ENCODE measurements around the gene ATP5F1A.
"Not testable (repeated sequence)": the region's sequence is repeated elsewhere in the genome, so short reads cannot be mapped to it uniquely, and the experiment has no call there.

The ATP5F1A gene

DNA sequence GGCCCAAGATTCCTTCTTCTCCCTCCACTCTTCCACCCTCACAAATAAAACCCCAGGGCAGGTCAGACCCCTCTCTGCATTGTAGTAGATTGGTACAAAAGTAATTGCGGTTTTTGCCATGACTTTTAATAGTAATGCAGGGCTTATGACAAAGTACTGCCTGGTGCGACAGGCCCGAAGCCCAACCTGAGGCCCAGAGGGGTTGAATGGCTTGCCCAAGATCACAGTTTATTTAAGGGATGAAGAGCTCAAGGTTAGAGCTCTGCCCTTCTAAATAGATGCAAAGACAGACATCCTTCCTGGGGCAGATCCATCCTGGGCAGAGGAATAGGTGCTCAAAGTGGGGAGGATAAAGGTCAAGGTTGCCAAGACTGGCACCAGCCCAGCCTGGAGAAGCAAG is 25.1 kb downstream of the ATP5F1A start:
- no peak for DNase-seq

DNA sequence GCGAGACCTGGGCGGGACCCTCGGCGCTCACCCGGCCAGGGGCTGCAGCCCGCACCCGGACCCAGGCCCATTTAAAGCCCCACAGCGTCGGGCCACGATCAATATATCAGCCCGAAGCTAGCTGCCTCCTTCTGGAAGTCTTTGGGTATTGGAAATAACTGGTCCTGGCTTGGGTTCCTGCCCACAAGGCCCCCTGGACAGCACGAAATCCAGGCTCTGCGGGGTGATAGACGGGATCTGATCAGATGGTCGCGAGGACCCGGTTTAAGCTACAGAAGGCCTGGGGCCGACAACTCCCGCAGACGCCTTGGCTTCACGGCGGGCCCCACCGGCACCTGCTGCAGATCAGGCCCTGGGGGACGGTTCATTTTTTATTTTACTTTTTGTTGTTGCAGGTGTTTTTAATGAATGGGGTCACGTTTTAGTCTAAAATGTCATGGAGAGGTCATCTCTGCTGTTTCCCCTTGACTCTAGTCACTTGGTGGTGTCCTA is 25.7 kb downstream of the ATP5F1A start:
- DNase-seq = no peak

DNA sequence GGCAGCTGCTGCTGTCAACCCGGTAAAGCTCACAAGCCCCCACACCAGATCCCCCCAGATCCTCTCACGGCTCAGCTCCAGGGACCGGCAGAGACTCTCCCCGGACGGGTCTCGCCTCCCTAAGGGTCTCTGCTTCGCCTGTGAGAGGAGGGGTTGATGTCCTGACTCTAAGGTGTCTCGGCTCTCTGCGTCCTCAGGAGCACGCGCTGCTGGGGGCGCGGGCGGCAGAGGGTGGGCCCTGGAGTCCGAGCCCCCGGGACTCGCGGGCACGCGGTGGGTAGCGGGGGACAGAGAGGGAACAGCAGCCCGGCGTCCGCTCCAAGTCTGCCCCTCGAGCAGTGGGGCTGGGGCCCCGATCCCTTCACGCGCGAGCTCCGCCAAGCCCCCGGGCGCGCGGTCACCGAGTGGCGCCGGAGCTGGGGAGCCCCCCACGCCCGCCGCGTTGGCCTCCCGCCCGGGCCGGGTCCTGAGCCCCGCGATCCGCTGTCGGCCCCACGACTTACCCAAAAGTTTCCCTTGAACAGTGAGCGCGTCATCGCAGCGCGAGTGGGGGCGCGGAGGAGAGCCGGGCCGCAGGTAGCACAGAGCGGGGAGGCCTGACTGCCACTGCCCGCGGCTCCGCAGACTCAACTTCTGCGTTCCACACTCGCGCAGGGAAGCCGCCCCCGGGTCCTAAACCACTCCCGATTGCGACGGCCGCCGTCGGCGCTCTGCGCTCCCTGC is 26.3 kb downstream of the ATP5F1A start, which contains the start of gene PSTPIP2:
TSS of gene PSTPIP2 (minus strand) at position 608 of the 723 bp plus-strand sequence. CDS start at position 536, 72 bp downstream.
- peak in 1 of 2 experiments; percentile 15 for DNase-seq

DNA sequence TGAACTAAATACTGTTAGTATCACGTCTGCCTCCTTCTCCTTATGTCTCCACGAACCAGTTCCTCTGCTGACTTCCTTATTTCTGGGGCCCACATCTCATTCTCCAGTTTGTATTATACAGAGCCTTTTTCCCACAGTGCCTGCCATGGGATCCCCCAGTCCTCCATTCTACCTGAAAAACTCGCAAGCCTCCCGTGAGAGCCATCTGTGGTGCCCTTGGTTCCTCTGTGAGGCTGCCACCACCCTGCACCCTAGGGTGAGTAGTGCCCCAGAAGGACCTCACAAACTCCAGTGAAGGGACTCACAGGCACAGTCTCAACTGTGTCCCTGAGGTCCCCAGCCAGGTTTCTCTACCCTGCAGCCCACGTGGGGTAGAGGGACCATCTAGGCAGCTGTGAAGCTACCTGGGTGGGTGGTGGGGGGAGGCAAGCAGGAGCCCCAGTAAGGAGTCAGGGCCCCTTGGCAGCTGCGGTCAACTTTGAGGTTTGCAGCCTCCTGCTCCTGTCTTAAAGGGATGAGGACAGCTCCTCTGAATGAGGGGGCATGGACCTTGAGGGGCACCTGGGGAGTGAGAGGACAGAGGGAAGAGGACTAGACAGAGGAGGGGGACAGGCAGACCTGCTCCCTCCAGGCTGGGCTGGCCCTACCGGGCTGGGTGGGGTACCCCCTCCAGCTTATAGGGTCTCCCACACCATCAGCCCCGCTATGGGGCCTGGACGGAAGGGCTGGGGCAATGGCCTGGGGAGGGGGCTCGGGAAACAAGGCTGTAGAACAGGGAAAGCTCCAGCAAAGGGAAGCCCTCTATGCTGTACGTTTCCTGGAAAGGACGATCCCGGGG is 27.1 kb downstream of the ATP5F1A start:
- no peak for DNase-seq

DNA sequence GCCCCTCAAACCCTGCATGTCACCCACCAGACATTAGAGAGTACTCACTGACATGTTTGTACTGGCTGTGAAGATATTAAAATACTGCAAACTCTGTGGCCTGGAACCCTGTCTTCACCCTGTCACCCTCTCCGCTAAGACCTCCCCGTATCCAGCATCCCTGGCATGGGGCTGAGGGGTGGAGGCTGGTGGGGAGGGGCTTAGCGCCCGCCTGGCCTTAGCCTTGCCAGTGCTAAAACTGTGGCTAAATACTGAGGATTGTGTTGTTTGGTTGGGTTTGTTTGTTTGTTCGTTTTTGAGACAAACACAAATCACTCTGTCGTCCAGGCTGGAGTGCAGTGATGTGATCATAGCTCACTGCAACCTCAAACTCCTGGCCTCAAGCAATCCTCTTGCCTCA is 27.9 kb downstream of the ATP5F1A start:
- no peak for DNase-seq

DNA sequence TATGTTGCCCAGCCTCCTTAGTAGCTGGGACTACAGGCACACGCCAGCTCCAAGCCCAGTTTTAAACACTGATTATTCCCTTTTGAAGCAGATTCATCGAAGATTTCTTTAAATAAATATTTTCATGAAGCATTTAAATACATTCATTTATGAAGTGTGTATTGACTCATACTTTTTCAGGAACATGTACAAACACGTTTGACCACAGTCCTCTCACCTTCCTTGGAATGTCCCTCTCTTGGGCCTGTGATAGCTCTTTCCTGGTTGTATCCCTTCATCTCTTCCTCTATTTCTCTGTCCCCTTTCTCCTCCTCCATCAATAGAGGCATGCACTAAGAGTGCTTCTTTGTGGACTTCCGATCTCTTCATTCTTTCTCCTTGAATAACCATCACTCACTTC is 28.6 kb downstream of the ATP5F1A start:
- no peak for DNase-seq

DNA sequence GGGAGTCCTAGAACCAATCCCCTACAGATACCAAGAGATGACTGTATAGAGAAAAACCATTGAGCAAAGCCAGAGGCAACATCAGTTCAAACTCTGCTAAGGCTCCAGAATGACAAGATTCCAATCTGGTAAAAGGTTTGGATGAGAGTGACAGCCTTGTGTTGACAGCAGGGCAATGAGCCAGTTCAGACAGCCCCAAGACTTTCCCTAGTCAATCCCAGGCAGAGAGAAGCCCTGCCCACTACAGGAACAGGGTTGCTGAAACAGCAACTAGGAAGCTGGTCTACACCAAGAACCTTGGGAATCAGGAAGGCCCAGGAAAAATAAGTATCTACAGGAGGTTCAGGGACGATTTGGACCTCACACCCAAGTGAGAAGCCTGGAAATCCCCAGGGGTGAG is 29.3 kb downstream of the ATP5F1A start:
- no peak for DNase-seq

DNA sequence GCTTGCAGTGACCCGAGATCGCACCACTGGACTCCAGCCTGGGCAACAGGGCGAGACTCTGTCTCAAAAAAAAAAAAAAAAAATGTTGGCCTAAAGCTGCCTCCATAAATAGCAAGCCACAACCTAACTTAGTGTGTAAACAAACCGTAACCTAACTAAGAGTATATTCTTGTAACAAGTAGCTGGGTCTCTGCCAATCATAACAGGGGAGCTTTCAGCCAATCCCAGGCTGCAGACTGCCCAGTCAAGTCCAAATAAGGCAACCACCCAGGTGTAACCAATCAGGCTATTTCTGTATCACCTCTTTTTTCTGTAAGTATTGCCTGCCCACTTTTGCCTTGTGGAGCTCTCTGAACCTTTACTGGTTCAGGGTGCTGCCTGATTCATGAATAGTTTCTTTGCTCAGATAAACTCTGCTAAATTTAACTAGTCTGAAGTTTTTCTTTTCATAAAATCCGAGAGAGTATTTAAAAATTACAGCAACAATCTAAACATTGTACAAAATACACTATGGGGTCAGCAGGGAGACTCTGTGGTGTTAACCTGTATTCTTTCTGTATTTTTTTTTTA is 30.6 kb downstream of the ATP5F1A start:
- DNase-seq = peak in 1 of 2 experiments; percentile 37

DNA sequence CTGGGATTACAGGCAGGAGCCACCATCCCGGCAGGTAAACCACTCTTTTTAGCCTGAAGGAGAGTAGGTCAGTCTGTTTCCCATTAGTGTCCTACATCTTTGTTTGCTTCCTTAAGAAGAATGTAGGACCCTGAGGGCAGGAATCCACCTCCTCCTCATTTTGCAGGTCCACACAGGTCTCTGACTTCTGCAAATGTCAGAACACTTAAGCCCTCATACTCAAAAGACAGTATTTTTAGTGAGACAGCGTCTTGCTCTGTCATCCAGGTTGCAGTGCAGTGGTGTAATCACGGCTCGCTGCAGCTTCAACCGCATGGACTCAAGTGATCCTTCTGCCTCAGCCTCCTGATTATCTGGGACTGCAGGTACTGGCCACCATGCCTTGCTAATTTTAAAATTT is 35.3 kb downstream of the ATP5F1A start:
- DNase-seq = no peak

DNA sequence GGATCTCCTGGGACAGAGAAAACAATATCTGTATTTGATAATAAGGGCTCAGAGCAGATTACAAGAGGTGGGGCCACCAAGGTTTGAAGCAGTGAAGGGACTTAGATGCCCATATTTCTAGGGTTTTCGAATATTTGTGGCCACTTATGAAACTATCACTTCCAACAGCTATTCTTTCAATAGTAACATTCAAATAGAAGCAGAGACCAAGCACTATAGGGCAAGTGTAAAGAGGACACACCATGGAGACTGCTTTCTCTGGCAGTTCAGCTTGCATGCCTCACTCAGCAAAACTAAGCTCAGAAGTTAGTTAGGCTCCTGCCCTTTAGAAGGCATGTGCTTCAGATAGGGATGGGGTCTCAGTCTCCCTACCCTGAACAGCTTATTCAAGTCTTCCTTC is 36.3 kb downstream of the ATP5F1A start:
- no peak for DNase-seq

DNA sequence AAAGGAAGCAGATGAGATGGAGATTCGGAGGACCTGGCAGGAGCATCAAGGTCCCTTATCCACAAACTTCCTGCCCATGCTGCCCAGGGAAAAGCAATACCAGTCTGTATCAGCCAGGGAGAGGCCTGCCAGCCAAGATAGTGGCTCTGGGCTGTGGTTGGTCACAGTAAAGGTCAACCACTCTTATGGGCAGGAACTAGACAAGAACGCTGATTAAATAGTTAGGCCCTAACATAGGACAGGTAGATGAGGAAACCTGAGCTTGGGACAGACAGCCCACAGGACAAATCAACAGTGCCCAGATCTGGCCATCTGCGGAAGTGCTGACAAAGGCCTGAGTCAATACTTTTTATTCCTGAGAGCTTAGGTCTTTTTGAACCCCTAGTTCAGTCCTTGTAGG is 36.7 kb downstream of the ATP5F1A start:
- no peak for DNase-seq

DNA sequence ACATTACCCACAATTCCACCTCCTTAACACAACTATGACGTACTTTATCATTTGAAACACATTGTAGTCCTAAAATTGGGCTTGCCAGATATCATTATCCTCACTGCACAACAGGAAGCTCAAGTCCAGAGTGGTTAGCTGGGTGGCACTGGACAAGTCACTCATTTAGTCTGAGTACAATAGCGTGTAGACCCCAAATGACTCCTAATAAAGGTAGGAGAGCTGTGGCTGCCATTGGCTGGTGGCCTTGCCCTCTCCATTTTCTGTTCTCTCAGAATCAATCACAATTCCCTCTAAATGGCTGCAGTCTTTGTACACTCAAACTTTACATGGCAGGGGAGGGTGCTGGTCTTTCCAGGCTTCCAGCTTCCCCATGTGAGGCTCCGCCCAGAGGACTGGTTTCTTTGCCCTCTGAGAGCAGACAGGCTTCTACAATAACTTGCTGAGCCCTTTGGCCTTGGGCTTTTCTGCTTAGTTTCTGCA is 37.7 kb downstream of the ATP5F1A start:
- DNase-seq = no peak

DNA sequence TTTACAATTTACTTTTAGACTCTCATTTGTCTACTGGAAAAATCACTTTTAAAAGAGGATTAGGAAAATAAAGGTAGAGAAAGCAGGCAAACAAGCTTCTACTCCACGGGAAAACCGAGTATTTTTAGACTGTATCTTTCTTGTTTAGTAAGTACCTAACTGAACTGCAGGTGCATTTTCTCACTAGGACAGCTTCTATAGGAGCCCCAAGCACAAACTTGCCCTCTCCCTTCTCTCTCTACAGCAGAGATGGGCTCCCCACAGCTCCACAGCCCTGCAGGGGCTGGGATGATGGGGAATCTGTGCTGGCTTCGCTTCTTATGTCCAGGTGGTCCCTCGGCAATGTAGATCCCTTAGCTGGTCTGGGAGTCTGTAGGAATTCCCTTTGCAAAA is 42.3 kb downstream of the ATP5F1A start:
- no peak for DNase-seq

DNA sequence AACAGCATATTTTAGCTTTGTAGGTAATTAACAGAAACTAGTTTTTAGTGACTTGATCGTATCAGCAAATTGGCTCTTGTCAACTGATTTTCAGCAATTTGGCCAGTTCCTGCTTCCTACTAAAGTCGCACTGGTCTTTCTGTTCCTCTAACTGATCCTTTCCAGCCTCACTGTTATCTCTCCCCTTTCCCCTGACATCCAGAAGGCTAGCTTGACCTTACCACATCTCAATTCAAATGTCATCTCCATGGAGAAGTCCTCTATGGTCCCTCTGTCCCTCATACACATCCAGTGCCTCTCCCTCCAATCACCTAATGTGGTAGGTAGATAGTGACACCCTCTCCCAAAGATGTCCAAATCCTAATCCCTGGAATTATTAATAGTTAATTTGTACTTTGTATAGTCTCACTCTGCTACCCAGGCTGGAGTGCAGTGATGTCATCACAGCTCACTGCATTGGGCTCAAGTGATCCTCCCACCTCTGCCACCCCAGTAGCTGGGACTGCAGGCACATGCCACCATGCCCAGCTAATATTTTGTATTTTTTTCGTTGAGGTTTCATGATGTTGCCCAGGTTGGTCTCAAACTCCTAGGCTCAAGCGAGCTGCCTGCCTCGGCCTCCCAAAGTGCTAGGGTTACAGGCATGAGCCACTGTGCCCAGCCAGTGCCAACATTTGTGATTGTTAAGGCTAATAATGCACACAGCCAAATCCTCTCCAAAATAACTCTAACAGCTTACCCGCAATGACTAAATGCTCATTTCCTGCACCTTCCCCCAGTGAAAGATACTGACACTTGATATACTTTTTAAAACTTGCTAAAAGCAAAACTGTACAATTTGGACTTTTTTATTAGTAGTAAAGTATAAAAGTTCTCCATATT is 42.9 kb downstream of the ATP5F1A start:
- no peak for DNase-seq

DNA sequence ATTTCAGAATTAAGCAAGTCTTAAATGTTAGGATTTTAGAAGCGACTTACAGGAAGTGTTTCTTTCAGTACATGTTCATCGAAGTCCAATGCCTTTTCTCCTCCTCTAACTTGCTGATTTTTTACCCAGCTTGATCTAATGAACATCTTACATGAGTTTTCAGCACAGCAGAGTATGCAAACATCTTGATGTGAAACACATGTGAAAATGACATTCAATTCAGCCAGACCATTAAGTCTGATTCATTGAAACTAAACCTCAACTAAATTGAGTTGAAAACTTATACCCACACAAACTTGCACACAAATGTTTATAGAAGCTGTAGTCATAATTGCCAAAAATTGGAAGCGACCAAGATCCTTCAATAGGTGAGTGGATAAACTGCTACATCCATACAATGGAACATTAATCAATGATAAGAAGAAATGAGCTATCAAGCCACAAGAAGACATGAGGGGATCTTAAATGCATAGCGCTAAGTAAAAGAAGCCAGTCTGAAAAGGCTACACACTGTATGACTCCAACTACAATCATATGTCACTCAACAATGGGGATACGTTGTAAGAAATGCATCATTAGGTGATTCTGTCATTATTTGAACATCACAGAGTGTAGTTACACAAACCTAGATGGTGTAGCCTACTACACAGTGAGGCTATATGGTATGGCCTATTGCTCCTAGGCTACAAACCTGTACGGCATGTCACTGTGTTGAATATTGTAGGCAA is 44.6 kb downstream of the ATP5F1A start:
- DNase-seq = no peak

DNA sequence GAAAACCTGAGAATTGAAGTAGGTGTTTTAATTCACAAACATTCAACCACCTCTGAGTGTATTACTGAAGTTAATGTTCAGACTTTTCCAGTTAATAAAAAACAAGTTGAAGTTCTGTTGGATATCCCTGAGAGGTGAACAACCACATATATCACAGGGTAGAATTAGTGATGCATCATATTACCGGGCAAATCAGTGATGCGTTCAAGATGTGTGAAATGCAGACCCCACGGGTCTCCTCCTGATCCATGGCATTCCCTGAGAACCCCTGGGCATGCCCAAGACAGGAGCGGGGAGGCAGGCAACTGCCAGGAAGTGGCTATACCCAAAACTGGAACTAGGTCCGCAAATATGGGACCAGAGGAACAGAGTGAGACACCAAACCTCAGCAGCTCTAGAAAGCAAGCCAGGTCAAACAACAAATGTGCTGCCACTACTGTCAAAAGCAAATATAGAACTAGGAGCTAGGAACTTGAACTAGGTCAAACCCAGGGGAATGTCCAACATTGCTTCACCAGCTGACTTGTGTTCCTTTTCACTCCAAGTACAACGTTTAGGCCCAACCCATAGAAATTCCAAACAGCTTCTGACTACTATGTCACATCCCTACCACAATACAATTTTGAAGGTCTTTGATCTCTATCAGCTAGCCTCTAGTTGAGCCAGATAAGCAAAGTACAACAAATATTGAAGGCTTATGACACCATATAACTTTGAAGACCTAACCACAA is 46.2 kb downstream of the ATP5F1A start:
- no peak for DNase-seq

DNA sequence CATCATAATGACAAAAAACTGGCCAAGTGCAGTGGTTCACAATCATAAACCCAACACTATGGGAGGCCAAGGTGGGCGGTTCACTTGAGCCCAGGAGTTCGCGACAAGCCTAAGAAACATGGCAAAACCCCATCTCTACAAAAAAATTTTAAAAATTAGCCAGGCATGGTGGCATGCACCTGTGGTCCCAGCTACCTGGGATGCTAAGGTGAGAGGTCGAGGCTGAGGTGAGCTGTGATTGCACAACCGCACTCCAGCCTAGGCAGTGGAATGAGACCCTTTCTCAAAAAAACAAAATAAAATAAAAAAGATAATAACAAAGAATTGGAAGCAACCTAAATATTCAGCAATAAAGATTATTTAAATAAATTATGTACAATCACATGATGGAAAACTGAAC is 47.8 kb downstream of the ATP5F1A start:
- DNase-seq = no peak

DNA sequence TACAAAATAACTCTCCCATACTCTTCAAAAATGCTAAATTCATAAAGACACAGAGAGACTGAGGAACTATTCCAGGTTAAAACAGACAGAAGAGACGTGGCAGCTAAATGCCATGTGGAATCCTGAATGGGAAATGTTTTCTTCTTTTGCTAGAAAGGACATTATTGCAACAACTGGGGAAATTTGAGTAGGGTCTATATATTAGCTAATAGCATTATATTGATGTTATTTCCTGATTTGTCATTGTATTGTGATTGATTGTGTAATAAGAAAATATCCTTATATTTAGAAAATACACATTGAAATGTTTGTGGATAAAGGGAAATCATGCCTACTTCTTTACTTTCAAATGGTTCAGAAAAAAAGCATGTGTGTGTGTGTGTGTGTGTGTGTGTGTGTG is 49.5 kb downstream of the ATP5F1A start:
- no peak for DNase-seq

DNA sequence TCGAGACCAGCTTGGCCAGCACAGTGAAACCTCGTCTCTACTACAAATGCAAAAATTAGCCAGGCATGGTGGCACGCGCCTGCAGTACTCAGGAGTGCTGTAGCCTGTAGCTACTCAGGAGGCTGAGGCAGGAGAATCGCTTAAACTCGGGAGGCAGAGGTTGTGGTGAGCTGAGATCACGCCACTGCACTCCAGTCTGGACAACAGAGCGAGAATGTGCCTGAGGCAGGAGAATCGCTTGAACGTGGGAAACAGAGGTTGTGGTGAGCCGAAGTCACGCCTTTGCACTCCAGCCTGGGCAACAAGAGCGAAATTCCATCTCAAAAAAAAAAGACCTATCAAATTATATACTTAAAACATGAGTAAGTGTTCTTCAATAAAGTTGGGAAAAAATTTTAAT is 50.7 kb downstream of the ATP5F1A start:
- not testable (repeated sequence) for DNase-seq

DNA sequence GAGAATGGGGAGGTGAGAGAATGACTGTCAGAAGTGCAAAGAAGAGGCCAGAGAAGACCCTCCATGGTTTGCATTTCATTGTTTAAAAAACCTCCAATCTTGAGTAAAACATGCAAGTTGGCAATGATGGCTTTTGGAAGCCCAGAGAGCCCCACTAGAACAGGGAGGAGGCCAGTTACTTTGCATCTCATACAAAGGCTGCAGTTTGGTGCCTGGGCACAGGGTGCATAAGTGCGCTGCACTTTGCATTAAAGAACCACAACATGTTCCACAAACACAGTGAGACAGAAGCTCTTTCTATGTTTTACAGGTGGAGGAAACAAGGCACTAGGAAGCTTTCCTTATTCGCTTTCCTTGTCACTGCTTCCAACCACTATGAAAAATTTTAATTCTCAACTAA is 51.4 kb downstream of the ATP5F1A start:
- no peak for DNase-seq

DNA sequence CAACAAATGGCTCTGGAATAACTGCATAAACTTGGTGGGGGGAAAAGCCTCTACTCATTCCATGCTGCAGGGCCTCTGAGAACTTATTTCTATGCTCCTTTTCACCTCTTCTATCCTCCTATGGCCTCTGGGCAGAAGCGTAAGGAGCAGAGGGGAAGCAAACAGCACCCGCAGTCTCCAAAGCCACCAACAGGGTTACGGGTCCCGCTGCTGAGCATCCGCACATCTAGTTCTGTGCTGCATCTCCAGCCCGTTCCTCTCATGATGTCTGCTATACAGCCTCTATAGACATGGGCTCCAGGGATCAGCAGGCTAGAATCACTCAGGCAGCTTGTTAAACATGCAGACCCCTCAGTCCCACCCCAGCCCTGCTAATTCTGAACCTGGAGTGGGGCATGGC is 52.0 kb downstream of the ATP5F1A start:
- DNase-seq = no peak
